ENCODE results near the gene CCR6. TPM values are rescaled to one million over a fixed set of nuclear protein-coding genes. Genes with fewer than 3 reads are reported as not detected.

Gene CCR6
- total and polyA plus RNA-seq, 2 experiments from 2014 or later = 0.70 to 2.0 TPM

- peak; percentile 46 for DNase-seq (ENCODE audit: low spot score)
- H3K9me2 ChIP-seq (replicated peaks; ENCODE audit: insufficient read depth) = no peaks in the 10 kb centered on the region
- H3K4me1 ChIP-seq (ENCODE audit: insufficient read depth) = peaks cover 25% of the 10 kb centered on the region
- no peaks in the 10 kb centered on the region for H3K9me3 ChIP-seq (ENCODE audit: low read depth)
- 52% methylated on average over 10 of the region's 10 CpGs for WGBS (ENCODE audit: low lambda C conversion rate, missing lambda C conversion rate)
- H3K27ac ChIP-seq = peak overlapping the region; percentile 84
- no peaks in the 10 kb centered on the region for H3K27me3 ChIP-seq
- H3K4me2 ChIP-seq = peak overlapping the region; percentile 36
- no peak for TF ChIP-seq CTCF (IDR thresholded peaks at IDR 0.05; ENCODE audit: poor library complexity)
- TF ChIP-seq EZH2 (IDR thresholded peaks at IDR 0.05; ENCODE audit: borderline replicate concordance) = no peak
- TF ChIP-seq EZH2phosphoT487 (IDR thresholded peaks at IDR 0.05; ENCODE audit: low read depth, severe bottlenecking, unreplicated experiment) = no peak
- H3K79me2 ChIP-seq = no peaks in the 10 kb centered on the region
- H3K4me3 ChIP-seq = no peak overlapping the region
- H3K36me3 ChIP-seq (replicated peaks; ENCODE audit: insufficient read depth, low read depth) = no peaks in the 10 kb centered on the region
- no peak overlapping the region for H2AFZ ChIP-seq
- H4K20me1 ChIP-seq (ENCODE audit: insufficient read depth, poor library complexity, severe bottlenecking) = no peaks in the 10 kb centered on the region
These were observed 17.9 kb downstream of the CCR6 start for GRCh38 chr6:167140589-167141474.

GRCh38 chr6:167141667-167142432, 19.0 kb downstream of the CCR6 start:
- Histone ChIP-seq H3K4me1 (ENCODE audit: insufficient read depth) (peaks cover 28% of the 10 kb centered on the region), H3K36me3 (replicated peaks; ENCODE audit: insufficient read depth, low read depth) (no peaks in the 10 kb centered on the region), H3K9me3 (ENCODE audit: low read depth) (no peaks in the 10 kb centered on the region), H3K9me2 (replicated peaks; ENCODE audit: insufficient read depth) (no peaks in the 10 kb centered on the region), H4K20me1 (ENCODE audit: insufficient read depth, poor library complexity, severe bottlenecking) (no peaks in the 10 kb centered on the region), H3K4me3 (no peak overlapping the region), H2AFZ (no peak overlapping the region), H3K27me3 (peaks cover 7% of the 10 kb centered on the region), H3K4me2 (peak overlapping the region; percentile 10), H3K27ac (peak overlapping the region; percentile 84), H3K79me2 (no peaks in the 10 kb centered on the region)
- TF ChIP-seq CTCF (IDR thresholded peaks at IDR 0.05; ENCODE audit: poor library complexity) (peak; percentile 76), EZH2phosphoT487 (IDR thresholded peaks at IDR 0.05; ENCODE audit: low read depth, severe bottlenecking, unreplicated experiment) (no peak)
- 47% methylated on average over 18 of the region's 18 CpGs for WGBS (ENCODE audit: low lambda C conversion rate, missing lambda C conversion rate)
- peak; percentile 81 for DNase-seq (ENCODE audit: low spot score)

GRCh38 chr6:167142433-167142761, 19.5 kb downstream of the CCR6 start:
- H3K27ac ChIP-seq = no peak overlapping the region
- 33% methylated on average over 4 of the region's 4 CpGs for WGBS (ENCODE audit: low lambda C conversion rate, missing lambda C conversion rate)
- H3K27me3 ChIP-seq = peaks cover 10% of the 10 kb centered on the region
- H2AFZ ChIP-seq = no peak overlapping the region
- peaks cover 34% of the 10 kb centered on the region for H3K4me1 ChIP-seq (ENCODE audit: insufficient read depth)
- H3K4me3 ChIP-seq = no peak overlapping the region
- no peaks in the 10 kb centered on the region for H3K9me3 ChIP-seq (ENCODE audit: low read depth)
- no peaks in the 10 kb centered on the region for H3K79me2 ChIP-seq
- H3K4me2 ChIP-seq = no peak overlapping the region
- no peak for DNase-seq (ENCODE audit: low spot score)
- no peaks in the 10 kb centered on the region for H3K9me2 ChIP-seq (replicated peaks; ENCODE audit: insufficient read depth)
- TF ChIP-seq CTCF (IDR thresholded peaks at IDR 0.05; ENCODE audit: poor library complexity) = no peak
- TF ChIP-seq EZH2phosphoT487 (IDR thresholded peaks at IDR 0.05; ENCODE audit: low read depth, severe bottlenecking, unreplicated experiment) = no peak
- TF ChIP-seq EZH2 (IDR thresholded peaks at IDR 0.05; ENCODE audit: borderline replicate concordance) = no peak
- no peaks in the 10 kb centered on the region for H4K20me1 ChIP-seq (ENCODE audit: insufficient read depth, poor library complexity, severe bottlenecking)
- H3K36me3 ChIP-seq (replicated peaks; ENCODE audit: insufficient read depth, low read depth) = no peaks in the 10 kb centered on the region

All from hepatocyte (in vitro differentiated cells).